Smooth muscle cell (in vitro differentiated cells): ENCODE measurements around the gene ARPC1B. TPM values are rescaled to one million over a fixed set of nuclear protein-coding genes. Genes with fewer than 3 reads are reported as not detected.

Experiments
- DNase-seq: peaks from one replicate; lab custom pipeline; 2025; ENCODE audit not compliant: unreplicated experiment; lab: John Stamatoyannopoulos, UW
- H2AFZ ChIP-seq: fragments of 200-600 bp; sonication (generic); 2 replicates; pipeline ENCODE4 v1.6.0; 2016; ENCODE audit warnings: antibody characterized with exemption, low read depth, mild to moderate bottlenecking
- H3F3A ChIP-seq: fragments of 200-600 bp; sonication (generic); 2 replicates; pipeline ENCODE4 v1.6.0; 2017; ENCODE audit warnings: antibody characterized with exemption, low read depth
- H3K27ac ChIP-seq: fragments of 200-600 bp; sonication (generic); 2 replicates; pipeline ENCODE4 v1.5.1; 2016; ENCODE audit warnings: low read depth, mild to moderate bottlenecking
- H3K27me3 ChIP-seq: fragments of 200-600 bp; sonication (generic); 2 replicates; pipeline ENCODE4 v1.6.1; 2016; ENCODE audit warnings: low read depth, mild to moderate bottlenecking
- H3K36me3 ChIP-seq: fragments of 200-600 bp; sonication (generic); 2 replicates; pipeline ENCODE4 v1.5.1; 2016; ENCODE audit warnings: low read depth
- H3K4me1 ChIP-seq: fragments of 200-600 bp; sonication (generic); 2 replicates; pipeline ENCODE4 v1.5.1; 2016; ENCODE audit warnings: low read depth
- H3K4me2 ChIP-seq: fragments of 200-600 bp; sonication (generic); 2 replicates; pipeline ENCODE4 v1.6.0; 2016; ENCODE audit warnings: mild to moderate bottlenecking
- H3K4me3 ChIP-seq: fragments of 200-600 bp; sonication (generic); 2 replicates; pipeline ENCODE4 v1.5.1; 2016; ENCODE audit warnings: mild to moderate bottlenecking
- H3K79me2 ChIP-seq: fragments of 200-600 bp; sonication (generic); 2 replicates; pipeline ENCODE4 v1.6.0; 2016; ENCODE audit warnings: low read depth, mild to moderate bottlenecking
- H3K9ac ChIP-seq: fragments of 200-600 bp; sonication (generic); 2 replicates; pipeline ENCODE4 v1.6.0; 2016; ENCODE audit warnings: low read depth
- H3K9me3 ChIP-seq: fragments of 200-600 bp; sonication (generic); replicated peaks from 2 replicates; pipeline ENCODE4 v1.5.1; 2016; ENCODE audit warnings: low read depth
- H4K20me1 ChIP-seq: fragments of 200-600 bp; sonication (generic); 2 replicates; pipeline ENCODE4 v1.6.0; 2016; ENCODE audit warnings: low read depth
- CTCF ChIP-seq: fragments of 200-600 bp; sonication (generic); IDR thresholded peaks from 2 replicates; pipeline ENCODE4 v1.5.1; 2017; ENCODE audit warnings: borderline replicate concordance, mild to moderate bottlenecking, antibody characterized with exemption; ENCODE audit not compliant: insufficient read depth, poor library complexity, severe bottlenecking
- WGBS: methylation state at CpG from one replicate; pipeline ENCODE4 v1.1.7; 2016; ENCODE audit warnings: low lambda C conversion rate; 5-methylcytosine and 5-hydroxymethylcytosine counted together
- polyA plus RNA-seq: library from polyadenylated mRNA; unstranded; fragments of >200 nt; fragmentation: Nextera tagmentation; extraction: Ambion mirVana; gene quantifications from 2 replicates; pipeline ENCODE4 v1.2.1, GENCODE V29; 2016
- total RNA-seq: library from RNA; depleted of rRNA; stranded (reverse); fragments of >200 nt; gene quantifications from 2 replicates; pipeline ENCODE4 v1.2.3, GENCODE V29; 2014

Gene ARPC1B
- total and polyA plus RNA-seq, 2 experiments from 2014 or later: 105 to 225 TPM

- peaks cover 55% of the 10 kb centered on the region for H3K79me2 ChIP-seq
- H3K4me3 ChIP-seq: no peak overlapping the region
- peaks cover 10% of the 10 kb centered on the region for H3F3A ChIP-seq
- no peaks in the 10 kb centered on the region for H3K36me3 ChIP-seq
- no peak overlapping the region for H3K4me2 ChIP-seq
- H4K20me1 ChIP-seq: peaks cover 70% of the 10 kb centered on the region
- no peak overlapping the region for H3K27ac ChIP-seq
- no peaks in the 10 kb centered on the region for H3K27me3 ChIP-seq
- H2AFZ ChIP-seq: no peak overlapping the region
- H3K4me1 ChIP-seq: peaks cover 4% of the 10 kb centered on the region
- no peak for TF ChIP-seq CTCF
- no peak overlapping the region for H3K9ac ChIP-seq
- whole genome bisulfite sequencing: 96% methylated on average over 7 of the region's 7 CpGs
- H3K9me3 ChIP-seq: no peaks in the 10 kb centered on the region
- no peak for DNase-seq
Observed at GRCh38 chr7:99381664-99382075, 7.1 kb downstream of the ARPC1B start.

- WGBS: 97% methylated on average over 10 of the region's 10 CpGs
- Histone ChIP-seq H3K4me2 (no peak overlapping the region), H3K9me3 (no peaks in the 10 kb centered on the region), H3K79me2 (peaks cover 44% of the 10 kb centered on the region), H3K4me1 (peaks cover 4% of the 10 kb centered on the region), H3K36me3 (no peaks in the 10 kb centered on the region), H3K27ac (no peak overlapping the region), H3K4me3 (no peak overlapping the region), H3K27me3 (no peaks in the 10 kb centered on the region), H3K9ac (no peak overlapping the region), H3F3A (peaks cover 4% of the 10 kb centered on the region), H2AFZ (no peak overlapping the region), H4K20me1 (peaks cover 75% of the 10 kb centered on the region)
- no peak for TF ChIP-seq CTCF
- no peak for DNase-seq
Observed at GRCh38 chr7:99383203-99383602, 8.7 kb downstream of the ARPC1B start.

- Histone ChIP-seq H3K79me2 (peaks cover 44% of the 10 kb centered on the region), H3F3A (peaks cover 3% of the 10 kb centered on the region), H3K9ac (no peak overlapping the region), H3K4me2 (no peak overlapping the region), H2AFZ (no peak overlapping the region), H3K4me3 (no peak overlapping the region), H3K27me3 (no peaks in the 10 kb centered on the region), H4K20me1 (peaks cover 74% of the 10 kb centered on the region), H3K4me1 (peaks cover 4% of the 10 kb centered on the region), H3K27ac (no peak overlapping the region), H3K9me3 (no peaks in the 10 kb centered on the region), H3K36me3 (no peaks in the 10 kb centered on the region)
- WGBS: 99% methylated on average over 13 of the region's 13 CpGs
- TF ChIP-seq CTCF: no peak
- DNase-seq: no peak
Observed at GRCh38 chr7:99383791-99384370, 9.4 kb downstream of the ARPC1B start.

- H4K20me1 ChIP-seq: peaks cover 70% of the 10 kb centered on the region
- WGBS: 97% methylated on average over 4 of the region's 4 CpGs
- DNase-seq: no peak
- H3K4me3 ChIP-seq: no peak overlapping the region
- no peak for TF ChIP-seq CTCF
- peaks cover 4% of the 10 kb centered on the region for H3K4me1 ChIP-seq
- H3K9me3 ChIP-seq: no peaks in the 10 kb centered on the region
- no peak overlapping the region for H2AFZ ChIP-seq
- H3K9ac ChIP-seq: no peak overlapping the region
- H3F3A ChIP-seq: no peaks in the 10 kb centered on the region
- peaks cover 41% of the 10 kb centered on the region for H3K79me2 ChIP-seq
- no peak overlapping the region for H3K27ac ChIP-seq
- no peaks in the 10 kb centered on the region for H3K36me3 ChIP-seq
- no peak overlapping the region for H3K4me2 ChIP-seq
- H3K27me3 ChIP-seq: no peaks in the 10 kb centered on the region
Observed at GRCh38 chr7:99384523-99384922, 10.0 kb downstream of the ARPC1B start.
